Astrocyte (in vitro differentiated cells and primary cell): ENCODE results near the gene ECSCR. TPM values are rescaled to one million over a fixed set of nuclear protein-coding genes. Genes with fewer than 3 reads are reported as not detected.
A peak's percentile ranks its signal among the peaks of the same experiment; 100 is the strongest.

Experiments used
- DNase-seq: peaks from one replicate; pipeline ENCODE4 v3.0.0-alpha.2; 2010; ENCODE audit warnings: low read depth
- FAIRE-seq: peaks from 2 replicates; lab custom pipeline; 2011; peaks lifted over from hg19 to GRCh38; lab: Jason Lieb, UNC
- H2AFZ ChIP-seq: 2 replicates; pipeline ENCODE4 v1.6.0; 2012; ENCODE audit warnings: low read depth, low read length, inconsistent platforms
- H3K27ac ChIP-seq: 2 replicates; pipeline ENCODE4 v1.5.1; 2011; ENCODE audit warnings: low read depth, low read length, inconsistent platforms
- H3K27me3 ChIP-seq: 2 replicates; pipeline ENCODE4 v1.6.0; 2011; ENCODE audit warnings: low read length, inconsistent platforms; ENCODE audit not compliant: insufficient read depth
- H3K36me3 ChIP-seq: 2 replicates; pipeline ENCODE4 v1.5.1; 2011; ENCODE audit warnings: low read length, inconsistent platforms; ENCODE audit not compliant: insufficient read depth
- H3K4me1 ChIP-seq: 2 replicates; pipeline ENCODE4 v1.5.1; 2011; ENCODE audit warnings: low read length, inconsistent platforms; ENCODE audit not compliant: insufficient read depth
- H3K4me2 ChIP-seq: 2 replicates; pipeline ENCODE4 v1.6.0; 2012; ENCODE audit warnings: low read length, inconsistent platforms
- H3K4me3 ChIP-seq: 2 replicates; pipeline ENCODE4 v1.5.1; 2011; ENCODE audit warnings: low read depth, mild to moderate bottlenecking, low read length, inconsistent platforms; ENCODE audit not compliant: insufficient read depth
- H3K79me2 ChIP-seq: 2 replicates; pipeline ENCODE4 v1.6.0; 2012; ENCODE audit warnings: mild to moderate bottlenecking, low read length, inconsistent platforms; ENCODE audit not compliant: insufficient read depth
- H3K9ac ChIP-seq: 2 replicates; pipeline ENCODE4 v1.6.0; 2012; ENCODE audit warnings: mild to moderate bottlenecking, low read length, inconsistent platforms
- H3K9me3 ChIP-seq: 2 replicates; pipeline ENCODE4 v1.5.1; 2012; ENCODE audit warnings: low read depth, mild to moderate bottlenecking, low read length, inconsistent platforms; ENCODE audit not compliant: insufficient read depth
- H4K20me1 ChIP-seq: 2 replicates; pipeline ENCODE4 v1.6.0; 2012; ENCODE audit warnings: low read length, inconsistent platforms; ENCODE audit not compliant: insufficient read depth
- H3K27ac Mint-ChIP-seq: one replicate; pipeline ENCODE4 v1.8.0; 2021; ENCODE audit warnings: mild to moderate bottlenecking, mixed read lengths; ENCODE audit not compliant: unreplicated experiment
- H3K27me3 Mint-ChIP-seq: one replicate; pipeline ENCODE4 v1.8.0; 2021; ENCODE audit warnings: low read depth, mixed read lengths; ENCODE audit not compliant: unreplicated experiment
- H3K36me3 Mint-ChIP-seq: one replicate; pipeline ENCODE4 v1.8.0; 2021; ENCODE audit warnings: low read depth, mixed read lengths; ENCODE audit not compliant: unreplicated experiment
- H3K4me1 Mint-ChIP-seq: one replicate; pipeline ENCODE4 v1.8.0; 2021; ENCODE audit warnings: low read depth, mixed read lengths; ENCODE audit not compliant: unreplicated experiment
- H3K4me3 Mint-ChIP-seq: one replicate; pipeline ENCODE4 v1.8.0; 2021; ENCODE audit warnings: mild to moderate bottlenecking, moderate library complexity, mixed read lengths; ENCODE audit not compliant: unreplicated experiment
- H3K9me3 Mint-ChIP-seq: one replicate; pipeline ENCODE4 v1.8.0; 2021; ENCODE audit warnings: mild to moderate bottlenecking, mixed read lengths; ENCODE audit not compliant: unreplicated experiment
- CTCF ChIP-seq: IDR thresholded peaks from 2 replicates; pipeline ENCODE4 v1.5.1; 2011; ENCODE audit warnings: low read depth, mild to moderate bottlenecking, inconsistent platforms, low read length, moderate library complexity; ENCODE audit not compliant: insufficient read depth
- EZH2 ChIP-seq: IDR thresholded peaks from 2 replicates; pipeline ENCODE4 v1.6.1; 2012; ENCODE audit warnings: mild to moderate bottlenecking, low read length, inconsistent platforms; ENCODE audit not compliant: insufficient read depth
- total RNA-seq: library from RNA; stranded (reverse); gene quantifications from 2 replicates; pipeline ENCODE4 v1.2.1, GENCODE V29; 2021

The ECSCR gene
- total RNA-seq, 1 donor from 2014 or later, result 1.00 TPM

- H3K36me3 Mint-ChIP-seq, result no peaks in the 10 kb centered on the region
- no peak within 1 kb of the TSS for H3K4me3 Mint-ChIP-seq
- Histone ChIP-seq H3K4me1 (peaks cover 4% of the 10 kb centered on the region), H4K20me1 (no peaks in the 10 kb centered on the region), H3K27ac (no peak within 1 kb of the TSS), H3K4me2 (no peak within 1 kb of the TSS), H3K9ac (no peak within 1 kb of the TSS), H3K27me3 (no peaks in the 10 kb centered on the region), H3K4me3 (no peak within 1 kb of the TSS), H3K9me3 (no peaks in the 10 kb centered on the region), H3K79me2 (no peaks in the 10 kb centered on the region), H2AFZ (no peak within 1 kb of the TSS), H3K36me3 (peaks cover 5% of the 10 kb centered on the region)
- no peak for TF ChIP-seq CTCF
- no peak for TF ChIP-seq EZH2
- H3K4me1 Mint-ChIP-seq, result peaks cover 17% of the 10 kb centered on the region
- peaks cover 31% of the 10 kb centered on the region for H3K27me3 Mint-ChIP-seq
- H3K9me3 Mint-ChIP-seq, result no peaks in the 10 kb centered on the region
- DNase-seq (no peak), FAIRE-seq (no peak)
- H3K27ac Mint-ChIP-seq, result no peak within 1 kb of the TSS
Measured at GRCh38 chr5:139470821-139471300, 8.3 kb upstream of the ECSCR start, which contains the start of gene SMIM33. SMIM33 (plus strand) TSS chr5:139471004; CDS start chr5:139471122, 118 bp downstream.

- Histone ChIP-seq H3K27ac (no peak overlapping the region), H2AFZ (no peak overlapping the region), H3K4me1 (peaks cover 2% of the 10 kb centered on the region), H3K9ac (no peak overlapping the region), H3K27me3 (no peaks in the 10 kb centered on the region), H3K79me2 (no peaks in the 10 kb centered on the region), H3K9me3 (no peaks in the 10 kb centered on the region), H3K4me2 (no peak overlapping the region), H3K4me3 (no peak overlapping the region), H4K20me1 (no peaks in the 10 kb centered on the region), H3K36me3 (no peaks in the 10 kb centered on the region)
- Mint-ChIP-seq H3K36me3 (no peaks in the 10 kb centered on the region), H3K4me1 (peaks cover 10% of the 10 kb centered on the region), H3K27ac (peak overlapping the region; percentile 66), H3K4me3 (no peak overlapping the region), H3K27me3 (peaks cover 21% of the 10 kb centered on the region), H3K9me3 (no peaks in the 10 kb centered on the region)
- TF ChIP-seq CTCF, result no peak
- no peak for TF ChIP-seq EZH2
- FAIRE-seq (no peak), DNase-seq (no peak)
Measured at GRCh38 chr5:139468421-139468931, 5.9 kb upstream of the ECSCR start.

- Histone ChIP-seq H3K79me2 (no peaks in the 10 kb centered on the region), H3K4me3 (peak overlapping the region; percentile 47), H3K27ac (peak overlapping the region; percentile 96), H3K9me3 (no peaks in the 10 kb centered on the region), H4K20me1 (no peaks in the 10 kb centered on the region), H3K36me3 (no peaks in the 10 kb centered on the region), H3K4me1 (peaks cover 51% of the 10 kb centered on the region), H2AFZ (peak overlapping the region; percentile 9), H3K27me3 (no peaks in the 10 kb centered on the region), H3K4me2 (peak overlapping the region; percentile 77), H3K9ac (peak overlapping the region; percentile 69)
- peak; percentile 55 for DNase-seq
- Mint-ChIP-seq H3K36me3 (no peaks in the 10 kb centered on the region), H3K27me3 (peaks cover 2% of the 10 kb centered on the region), H3K4me1 (peaks cover 31% of the 10 kb centered on the region), H3K27ac (peak overlapping the region; percentile 62), H3K4me3 (no peak overlapping the region), H3K9me3 (no peaks in the 10 kb centered on the region)
- TF ChIP-seq CTCF (no peak), EZH2 (no peak)
- FAIRE-seq, result no peak
Measured at GRCh38 chr5:139461698-139462097, 845 bp downstream of the ECSCR start.
